GM12878 (cell line): ENCODE data around the gene BMAL2. TPM values are rescaled to one million over a fixed set of nuclear protein-coding genes. Genes with fewer than 3 reads are reported as not detected.

Source experiments
- ATAC-seq: fragments of 200-7000 bp; cut with Tn5 transposase; 3 replicates; pipeline ENCODE4 v1.9.1; 2020; ENCODE audit warnings: mild to moderate bottlenecking, moderate library complexity
- BruUV-seq: library from RNA; stranded (reverse); fragments of 400-500 nt; replicated peaks from 2 replicates; lab custom pipeline; 2021; lab: Mats Ljungman, UMichigan
- CTCF ChIA-PET: fragments of 300-600 bp; sonication (Branson Sonifier 250); formaldehyde crosslinking; extraction: SDS; loops from one replicate; lab custom pipeline; 2021; ENCODE audit warnings: inconsistent platforms; lab: Yijun Ruan, JAX
- POLR2A ChIA-PET: fragments of 350-600 bp; formaldehyde crosslinking; extraction: SDS; loops from one replicate; lab custom pipeline; 2021; ENCODE audit warnings: inconsistent platforms; lab: Charles Lee
- RAD21 ChIA-PET: fragments of 300-600 bp; sonication (Branson Sonifier 250); formaldehyde crosslinking; loops from one replicate; lab custom pipeline; 2023; ENCODE audit warnings: antibody characterized with exemption; ENCODE audit not compliant: unreplicated experiment; lab: Charles Lee
- SMC1A ChIA-PET: fragments of 300-600 bp; sonication (Branson Sonifier 250); formaldehyde crosslinking; loops from one replicate; lab custom pipeline; 2023; ENCODE audit not compliant: unreplicated experiment, uncharacterized antibody; lab: Charles Lee
- DNase-seq: peaks from one replicate; pipeline ENCODE4 v3.0.0-alpha.2; 2011; ENCODE audit warnings: low read depth, low spot score
- FAIRE-seq: peaks from 3 replicates; lab custom pipeline; 2011; peaks lifted over from hg19 to GRCh38; lab: Jason Lieb, UNC
- H2AFZ ChIP-seq: 2 replicates; pipeline ENCODE4 v1.6.0; 2011; ENCODE audit warnings: low read depth, low read length, control low read depth; ENCODE audit not compliant: control insufficient read depth
- H3K27ac ChIP-seq: 2 replicates; pipeline ENCODE4 v1.5.1; 2011; ENCODE audit warnings: control low read depth; ENCODE audit not compliant: control insufficient read depth, insufficient read depth
- H3K27me3 ChIP-seq, 2 experiments: replicated peaks in 1 of 2; 2 replicates each; pipeline versions ENCODE4 v1.6.0 to v1.6.1; 2011; ENCODE audit warnings: low read length in 1 of 2; ENCODE audit not compliant: control insufficient read depth in 2 of 2, insufficient read depth in 2 of 2
- H3K36me3 ChIP-seq, 2 experiments: 2 replicates each; pipeline ENCODE4 v1.5.1; 2011; ENCODE audit warnings: low read length in 1 of 2; ENCODE audit not compliant: control insufficient read depth in 2 of 2, insufficient read depth in 2 of 2
- H3K4me1 ChIP-seq: 2 replicates; pipeline ENCODE4 v1.6.1; 2011; ENCODE audit warnings: mild to moderate bottlenecking, low read length, moderate library complexity, mixed read lengths; ENCODE audit not compliant: control insufficient read depth, insufficient read depth
- H3K4me2 ChIP-seq: 2 replicates; pipeline ENCODE4 v1.6.0; 2011; ENCODE audit warnings: control low read depth; ENCODE audit not compliant: control insufficient read depth, insufficient read depth
- H3K4me3 ChIP-seq: fragments of 200-600 bp; sonication (generic); 2 replicates; pipeline ENCODE4 v1.5.1; 2016
- H3K79me2 ChIP-seq: 2 replicates; pipeline ENCODE4 v1.6.0; 2011; ENCODE audit warnings: low read length; ENCODE audit not compliant: control insufficient read depth, insufficient read depth
- H3K9ac ChIP-seq: 2 replicates; pipeline ENCODE4 v1.8.0; 2011; ENCODE audit warnings: low read length, control low read depth, mixed read lengths; ENCODE audit not compliant: control insufficient read depth, insufficient read depth
- H3K9me3 ChIP-seq: replicated peaks from 3 replicates; pipeline ENCODE4 v1.5.1; 2011; ENCODE audit warnings: mild to moderate bottlenecking, low read length; ENCODE audit not compliant: control insufficient read depth, insufficient read depth
- H4K20me1 ChIP-seq: 2 replicates; pipeline ENCODE4 v1.6.0; 2011; ENCODE audit not compliant: control insufficient read depth, insufficient read depth
- ATF7 ChIP-seq: fragments of 450-650 bp; IDR thresholded peaks from 2 replicates; pipeline ENCODE4 v1.6.1; 2016; ENCODE audit warnings: low read depth, mild to moderate bottlenecking
- BCL11A ChIP-seq: IDR thresholded peaks from 2 replicates; pipeline ENCODE4 v1.6.1; 2011; ENCODE audit warnings: low read depth, low read length
- CREB1 ChIP-seq: IDR thresholded peaks from 2 replicates; pipeline ENCODE4 v1.6.1; 2012; ENCODE audit warnings: low read depth, mild to moderate bottlenecking, inconsistent platforms
- EED ChIP-seq: sonication (generic); IDR thresholded peaks from 2 replicates; pipeline ENCODE4 v1.6.1; 2016; ENCODE audit warnings: antibody characterized with exemption, low read depth
- EP300 ChIP-seq, 2 experiments: fragments of 150-350 bp in 1 of 2; IDR thresholded peaks; 2 replicates each; pipeline ENCODE4 v1.6.1; 2011 to 2012; ENCODE audit warnings: low read depth in 2 of 2, low read length in 2 of 2, borderline replicate concordance in 1 of 2, improper control_type of control experiment in 1 of 2, inconsistent platforms in 1 of 2; ENCODE audit not compliant: control insufficient read depth in 1 of 2
- FOXM1 ChIP-seq: IDR thresholded peaks from 2 replicates; pipeline ENCODE4 v1.6.1; 2012; ENCODE audit warnings: low read depth, mild to moderate bottlenecking, inconsistent platforms, low read length, moderate library complexity
- HCFC1 ChIP-seq: fragments of 150-350 bp; IDR thresholded peaks from 2 replicates; pipeline ENCODE4 v1.6.1; 2014; ENCODE audit warnings: low read length
- HDGF ChIP-seq: fragments of 450-650 bp; IDR thresholded peaks from 2 replicates; pipeline ENCODE4 v1.6.1; 2016; ENCODE audit warnings: antibody characterized with exemption
- IKZF1 ChIP-seq: fragments of 450-650 bp; conservative IDR thresholded peaks from 2 replicates; pipeline ENCODE4 v1.6.1; 2017; ENCODE audit warnings: antibody characterized with exemption, mild to moderate bottlenecking
- IKZF2 ChIP-seq, 2 experiments: fragments of 450-650 bp; IDR thresholded peaks; 2 replicates each; pipeline ENCODE4 v1.6.1; 2017; ENCODE audit warnings: mild to moderate bottlenecking in 2 of 2, moderate library complexity in 2 of 2
- IRF4 ChIP-seq: IDR thresholded peaks from 2 replicates; pipeline ENCODE4 v1.6.1; 2011; ENCODE audit warnings: low read depth, low read length
- KLF5 ChIP-seq: fragments of 450-650 bp; IDR thresholded peaks from 2 replicates; pipeline ENCODE4 v1.6.1; 2014; ENCODE audit warnings: mild to moderate bottlenecking; ENCODE audit not compliant: partially characterized antibody
- LARP7 ChIP-seq: fragments of 450-650 bp; IDR thresholded peaks from 2 replicates; pipeline ENCODE4 v1.6.1; 2017; ENCODE audit warnings: mild to moderate bottlenecking
- NFIC ChIP-seq: IDR thresholded peaks from 2 replicates; pipeline ENCODE4 v1.6.1; 2012; ENCODE audit warnings: low read depth, mild to moderate bottlenecking, inconsistent platforms, low read length, moderate library complexity
- PML ChIP-seq: IDR thresholded peaks from 2 replicates; pipeline ENCODE4 v1.6.1; 2012; ENCODE audit warnings: low read length, inconsistent platforms
- POLR2A ChIP-seq: IDR thresholded peaks from 2 replicates; pipeline ENCODE4 v1.6.1; 2011; ENCODE audit warnings: low read depth, mild to moderate bottlenecking, low read length
- RAD51 ChIP-seq: fragments of 450-650 bp; IDR thresholded peaks from 2 replicates; pipeline ENCODE4 v1.6.1; 2016; ENCODE audit warnings: moderate library complexity, mild to moderate bottlenecking, inconsistent platforms
- RBBP5 ChIP-seq: fragments of 200-600 bp; sonication (generic); conservative IDR thresholded peaks from 2 replicates; pipeline ENCODE4 v1.6.1; 2016
- RELA ChIP-seq: fragments of 450-650 bp; IDR thresholded peaks from 2 replicates; pipeline ENCODE4 v1.8.0; 2014; ENCODE audit warnings: borderline replicate concordance; ENCODE audit not compliant: partially characterized antibody
- RELB ChIP-seq: fragments of 450-650 bp; IDR thresholded peaks from 2 replicates; pipeline ENCODE4 v1.6.1; 2017; ENCODE audit warnings: low read depth, mild to moderate bottlenecking, moderate library complexity
- RFX5 ChIP-seq: IDR thresholded peaks from 2 replicates; pipeline ENCODE4 v1.6.1; 2011; ENCODE audit warnings: low read depth, low read length, improper control_type of control experiment
- RUNX3 ChIP-seq: IDR thresholded peaks from 2 replicates; pipeline ENCODE4 v1.6.1; 2012; ENCODE audit warnings: low read length, inconsistent platforms
- SKIL ChIP-seq: fragments of 450-650 bp; IDR thresholded peaks from 2 replicates; pipeline ENCODE4 v1.6.1; 2017; ENCODE audit warnings: mild to moderate bottlenecking, low read depth, inconsistent platforms; ENCODE audit not compliant: poor library complexity, severe bottlenecking
- SMARCA5 ChIP-seq: fragments of 450-650 bp; IDR thresholded peaks from 2 replicates; pipeline ENCODE4 v1.6.1; 2017; ENCODE audit warnings: mild to moderate bottlenecking
- whole genome bisulfite sequencing: methylation state at CpG from one replicate; pipeline ENCODE4 v1.1.6; 2016; ENCODE audit warnings: low lambda C conversion rate; ENCODE audit not compliant: insufficient replicate concordance, insufficient coverage; ENCODE audit errors: missing lambda C conversion rate; 5-methylcytosine and 5-hydroxymethylcytosine counted together
- in situ Hi-C: fragments of 300-500 bp; cut with MboI; formaldehyde crosslinking; loops from 9 replicates; pipeline ENCODE4 v1.14.3; 2018; ENCODE audit warnings: mixed read lengths
- intact Hi-C: fragments of 100-400 bp; cut with micrococcal nuclease; formaldehyde crosslinking; loops from one replicate; pipeline ENCODE4 v1.14.2; 2022; ENCODE audit not compliant: unreplicated experiment
- polyA plus RNA-seq, 11 experiments: library from polyadenylated mRNA; depleted of rRNA in 4 of 11; unstranded in 6 of 11; stranded (reverse) in 5 of 11; fragments of >200 nt; fragmentation: Nextera tagmentation in 4 of 11; fragmentation: Illumina TruSeq in 1 of 11; extraction: Ambion mirVana in 4 of 11; extraction: Trizol in 1 of 11; gene quantifications; 1 replicate in 1 of 11; 2 replicates in 10 of 11; pipeline versions ENCODE4 v1.2.1 to v1.2.3, GENCODE V29; 2011 to 2016; ENCODE audit warnings: inconsistent platforms in 2 of 11, missing spikeins in 2 of 11, low read depth in 1 of 11
- total RNA-seq, 4 experiments: library from RNA; depleted of rRNA in 3 of 4; stranded (reverse); fragments of >200 nt in 3 of 4; fragmentation: Illumina TruSeq in 1 of 4; extraction: Trizol in 1 of 4; gene quantifications; 2 replicates each; pipeline versions ENCODE4 v1.2.1 to v1.2.3, GENCODE V29; 2013 to 2021

BMAL2 gene
- total and polyA plus RNA-seq, 10 of the 15 experiments (the other 5 are each of a cell fraction or from before 2014, with no cell fraction given): 7.9 to 53.6 (median 35.5) TPM

- Histone ChIP-seq H3K79me2 (peaks cover 49% of the 10 kb centered on the region), H2AFZ (peak overlapping the region; percentile 86), H3K4me1 (peaks cover 41% of the 10 kb centered on the region), H3K27me3 (no peaks in the 10 kb centered on the region), H4K20me1 (no peaks in the 10 kb centered on the region), H3K9me3 (no peaks in the 10 kb centered on the region), H3K4me3 (peak overlapping the region; percentile 85), H3K27ac (peak overlapping the region; percentile 89), H3K36me3 (no peaks in the 10 kb centered on the region), H3K9ac (peak overlapping the region; percentile 91), H3K4me2 (peak overlapping the region; percentile 100)
- BruUV-seq: no TSS peak
- peak; percentile 76 for DNase-seq
- peak; percentile 62 for ATAC-seq
- in situ Hi-C loops: no loop called here
- intact Hi-C loops: loop anchor here (5.0 kb wide), 1 partner anchor 371 kb away; no protein-coding TSS in a partner anchor
- ChIA-PET CTCF (interaction anchor here (0.6 to 9.0 kb wide), 7 partner anchors 13 to 360 kb away, joined by 3 to 61 read pairs (median 4); no protein-coding TSS in a partner anchor), POLR2A (interaction anchor here (0.6 to 4.1 kb wide), 8 partner anchors 11 to 316 kb away, joined by 3 to 20 read pairs (median 4); partner anchors contain the start of gene STK38L), RAD21 (interaction anchor here (0.6 to 5.5 kb wide), 7 partner anchors 11 to 109 kb away, joined by 3 to 36 read pairs (median 6); no protein-coding TSS in a partner anchor), SMC1A (interaction anchor here (0.6 to 20.9 kb wide), 20 partner anchors 11 to 317 kb away, joined by 3 to 207 read pairs (median 4); partner anchors contain the start of genes MED21 and TM7SF3)
- WGBS: 0% methylated on average over 7 of the region's 7 CpGs
- no peak for FAIRE-seq
- peak; percentile 13 to 39; a peak in 1 of 4 replicates for TF ChIP-seq EP300 (IDR thresholded peaks at IDR 0.05; ENCODE audit: borderline replicate concordance in 1 of 2, control insufficient read depth in 1 of 2, low read depth in 2 of 2, low read length in 2 of 2)
- peak; percentile 30; the same call in 1 of the 2 replicates for TF ChIP-seq PML
- TF ChIP-seq FOXM1: peak; percentile 46; the same call in 1 of the 2 replicates
- no peak for TF ChIP-seq HDGF
- TF ChIP-seq KLF5: no peak
- peak; percentile 23; the same call in 1 of the 2 replicates for TF ChIP-seq EED
- no peak for TF ChIP-seq HCFC1
- peak; percentile 63 for TF ChIP-seq ATF7
- no peak for TF ChIP-seq LARP7
- TF ChIP-seq NFIC: peak; percentile 32; the same call in 1 of the 2 replicates
- TF ChIP-seq RUNX3: peak; percentile 56; the same call in 1 of the 2 replicates
- TF ChIP-seq IKZF2 (IDR thresholded peaks at IDR 0.05): peak; percentile 69 to 75
- TF ChIP-seq CREB1: 0 out of 2 replicates have a peak, but pooled peaks have one; percentile 12
- no peak for TF ChIP-seq RFX5
- TF ChIP-seq BCL11A: no peak
- TF ChIP-seq IKZF1: peak; percentile 55
- 0 out of 2 replicates have a peak, but pooled peaks have one; percentile 52 for TF ChIP-seq SMARCA5
- peak; percentile 44 for TF ChIP-seq RELA
- TF ChIP-seq SKIL: peak; percentile 10
- TF ChIP-seq POLR2A: no peak
- TF ChIP-seq RBBP5: no peak
- TF ChIP-seq RELB: peak; percentile 79
- no peak for TF ChIP-seq RAD51
- TF ChIP-seq IRF4: 0 out of 2 replicates have a peak, but pooled peaks have one; percentile 26
These were observed 1.2 kb upstream of the BMAL2 start for GRCh38 chr12:27331291-27331926.
